Measurements from ENCODE around the gene ADAM29. TPM values are rescaled to one million over a fixed set of nuclear protein-coding genes. Genes with fewer than 3 reads are reported as not detected.

The ADAM29 gene
- total and polyA plus RNA-seq, 2 donors from 2014 or later: not detected

DNA sequence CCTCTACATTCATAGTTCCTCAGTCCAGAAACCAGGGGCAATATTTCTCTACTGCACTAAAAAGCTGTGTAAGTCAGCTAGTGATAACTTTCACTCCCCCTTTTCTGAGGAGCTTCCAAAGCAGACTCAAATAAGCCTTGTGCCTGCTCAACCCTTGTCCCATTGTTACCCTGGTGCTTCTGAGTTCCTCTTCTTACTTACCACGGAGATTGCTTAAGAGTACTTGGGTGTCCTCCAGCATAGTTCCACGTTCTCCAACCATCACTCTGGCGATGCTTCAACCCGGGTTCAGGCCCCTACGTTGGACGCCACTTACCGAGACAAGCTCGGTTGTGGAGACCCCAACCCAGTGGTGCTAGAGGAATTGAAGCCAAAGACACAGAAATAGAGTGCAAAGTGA lies 71.6 kb downstream of the ADAM29 start:
- intact Hi-C loops (cut with DNase I): no loop called here
- Histone ChIP-seq H3K9me3 (ENCODE audit: control insufficient read depth in 2 of 3, insufficient read depth in 1 of 3, low read length in 3 of 3) (peaks cover 0 to 3% (median 0%) of the 10 kb centered on the region in 3 donors), H3K4me1 (ENCODE audit: control insufficient read depth in 2 of 3, insufficient read depth in 2 of 3, low read depth in 1 of 3, low read length in 3 of 3) (no peaks in the 10 kb centered on the region), H3K9ac (ENCODE audit: low read length in 3 of 3) (no peak overlapping the region), H3K4me3 (ENCODE audit: low read length in 3 of 3) (no peak overlapping the region), H3K27me3 (ENCODE audit: control insufficient read depth, insufficient read depth, low read length) (no peaks in the 10 kb centered on the region), H3K27ac (ENCODE audit: low read depth in 2 of 2, low read length in 2 of 2) (no peak overlapping the region), H3K36me3 (ENCODE audit: control insufficient read depth in 2 of 3, insufficient read depth in 3 of 3, low read length in 3 of 3) (no peaks in the 10 kb centered on the region)
- FAIRE-seq (no peak), DNase-seq (no peak)
- TF ChIP-seq, protein P1, sequence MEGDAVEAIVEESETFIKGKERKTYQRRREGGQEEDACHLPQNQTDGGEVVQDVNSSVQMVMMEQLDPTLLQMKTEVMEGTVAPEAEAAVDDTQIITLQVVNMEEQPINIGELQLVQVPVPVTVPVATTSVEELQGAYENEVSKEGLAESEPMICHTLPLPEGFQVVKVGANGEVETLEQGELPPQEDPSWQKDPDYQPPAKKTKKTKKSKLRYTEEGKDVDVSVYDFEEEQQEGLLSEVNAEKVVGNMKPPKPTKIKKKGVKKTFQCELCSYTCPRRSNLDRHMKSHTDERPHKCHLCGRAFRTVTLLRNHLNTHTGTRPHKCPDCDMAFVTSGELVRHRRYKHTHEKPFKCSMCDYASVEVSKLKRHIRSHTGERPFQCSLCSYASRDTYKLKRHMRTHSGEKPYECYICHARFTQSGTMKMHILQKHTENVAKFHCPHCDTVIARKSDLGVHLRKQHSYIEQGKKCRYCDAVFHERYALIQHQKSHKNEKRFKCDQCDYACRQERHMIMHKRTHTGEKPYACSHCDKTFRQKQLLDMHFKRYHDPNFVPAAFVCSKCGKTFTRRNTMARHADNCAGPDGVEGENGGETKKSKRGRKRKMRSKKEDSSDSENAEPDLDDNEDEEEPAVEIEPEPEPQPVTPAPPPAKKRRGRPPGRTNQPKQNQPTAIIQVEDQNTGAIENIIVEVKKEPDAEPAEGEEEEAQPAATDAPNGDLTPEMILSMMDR (IDR thresholded peaks at IDR 0.05; ENCODE audit: borderline replicate concordance, extremely low read depth, insufficient read depth): no peak

DNA sequence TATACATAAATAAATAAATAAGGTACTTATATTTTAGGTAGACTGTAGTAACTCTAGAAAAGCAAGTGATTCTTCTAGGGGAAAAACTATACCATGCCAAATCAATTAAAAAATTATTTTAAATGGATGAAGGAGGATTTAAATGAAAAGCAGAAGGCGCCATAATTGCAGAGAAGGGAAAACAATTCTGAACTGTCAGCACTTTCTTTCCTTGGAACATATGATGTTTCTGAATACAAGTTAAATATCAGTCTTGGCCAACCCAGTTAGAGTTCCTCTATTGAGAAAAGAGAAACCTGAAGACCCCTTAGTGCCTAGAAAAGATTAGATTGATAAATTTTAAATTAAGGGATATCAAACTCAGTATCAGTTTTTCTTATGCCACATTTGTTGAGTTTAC lies 75.8 kb downstream of the ADAM29 start:
- no peak overlapping the region for H3K9ac ChIP-seq (ENCODE audit: low read length in 3 of 3)
- TF ChIP-seq, protein P1 (IDR thresholded peaks at IDR 0.05; ENCODE audit: borderline replicate concordance, extremely low read depth, insufficient read depth): no peak
- intact Hi-C loops (cut with DNase I): no loop called here
- DNase-seq: no peak
- H3K4me1 ChIP-seq (ENCODE audit: control insufficient read depth in 2 of 3, insufficient read depth in 2 of 3, low read depth in 1 of 3, low read length in 3 of 3): no peaks in the 10 kb centered on the region
- no peaks in the 10 kb centered on the region for H3K9me3 ChIP-seq (ENCODE audit: control insufficient read depth in 2 of 3, insufficient read depth in 1 of 3, low read length in 3 of 3)
- no peaks in the 10 kb centered on the region for H3K27me3 ChIP-seq (ENCODE audit: control insufficient read depth, insufficient read depth, low read length)
- FAIRE-seq: no peak
- H3K4me3 ChIP-seq (ENCODE audit: low read length in 3 of 3): no peak overlapping the region
- H3K27ac ChIP-seq (ENCODE audit: low read depth in 2 of 2, low read length in 2 of 2): no peak overlapping the region
- H3K36me3 ChIP-seq (ENCODE audit: control insufficient read depth in 2 of 3, insufficient read depth in 3 of 3, low read length in 3 of 3): no peaks in the 10 kb centered on the region

DNA sequence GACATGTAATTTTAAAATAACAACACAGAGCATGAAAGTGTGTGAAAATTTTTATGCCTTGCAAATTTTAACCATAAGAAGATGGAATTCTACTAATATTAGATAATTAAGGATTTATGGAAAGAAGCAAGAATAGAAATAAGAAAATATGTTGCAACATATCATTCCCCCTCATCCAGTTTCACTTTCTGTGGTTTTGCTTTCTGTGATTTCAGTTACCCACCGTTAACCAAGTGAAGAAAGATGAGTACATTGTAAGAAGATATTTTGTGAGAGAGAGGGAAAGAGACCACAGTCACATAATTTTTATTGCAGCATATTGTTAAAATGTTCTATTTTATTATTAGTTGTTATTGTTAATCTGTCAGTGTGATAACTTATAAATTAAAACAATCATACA lies 77.9 kb downstream of the ADAM29 start:
- no peak overlapping the region for H3K4me3 ChIP-seq (ENCODE audit: low read length in 3 of 3)
- no peaks in the 10 kb centered on the region for H3K27me3 ChIP-seq (ENCODE audit: control insufficient read depth, insufficient read depth, low read length)
- no peaks in the 10 kb centered on the region for H3K4me1 ChIP-seq (ENCODE audit: control insufficient read depth in 2 of 3, insufficient read depth in 2 of 3, low read depth in 1 of 3, low read length in 3 of 3)
- intact Hi-C loops (cut with DNase I): no loop called here
- FAIRE-seq (no peak), DNase-seq (no peak)
- TF ChIP-seq, protein P1 (IDR thresholded peaks at IDR 0.05; ENCODE audit: borderline replicate concordance, extremely low read depth, insufficient read depth): no peak
- no peaks in the 10 kb centered on the region for H3K36me3 ChIP-seq (ENCODE audit: control insufficient read depth in 2 of 3, insufficient read depth in 3 of 3, low read length in 3 of 3)
- H3K27ac ChIP-seq (ENCODE audit: low read depth in 2 of 2, low read length in 2 of 2): no peak overlapping the region
- no peaks in the 10 kb centered on the region for H3K9me3 ChIP-seq (ENCODE audit: control insufficient read depth in 2 of 3, insufficient read depth in 1 of 3, low read length in 3 of 3)
- no peak overlapping the region for H3K9ac ChIP-seq (ENCODE audit: low read length in 3 of 3)

DNA sequence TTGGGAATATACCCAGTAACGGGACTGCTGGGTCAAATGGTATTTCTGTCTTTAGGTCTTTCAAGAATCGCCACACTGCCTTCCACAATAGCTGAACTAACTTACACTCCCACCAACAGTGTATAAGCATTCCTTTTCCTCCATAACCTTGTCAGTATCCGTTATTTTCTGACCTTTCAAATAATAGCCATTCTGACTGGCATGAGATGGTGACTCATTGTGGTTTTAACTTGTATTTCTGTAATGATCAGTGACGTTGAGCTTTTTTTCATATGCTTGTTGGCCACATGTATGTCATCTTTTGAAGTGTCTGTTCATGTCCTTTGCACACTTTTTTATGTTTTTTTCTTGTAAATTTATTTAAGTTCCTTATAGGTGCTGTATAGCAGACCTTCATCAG lies 81.2 kb downstream of the ADAM29 start:
- DNase-seq (no peak), FAIRE-seq (no peak)
- H3K4me3 ChIP-seq (ENCODE audit: low read length in 3 of 3): no peak overlapping the region
- no peak overlapping the region for H3K9ac ChIP-seq (ENCODE audit: low read length in 3 of 3)
- intact Hi-C loops (cut with DNase I): no loop called here
- H3K9me3 ChIP-seq (ENCODE audit: control insufficient read depth in 2 of 3, insufficient read depth in 1 of 3, low read length in 3 of 3): no peaks in the 10 kb centered on the region
- no peaks in the 10 kb centered on the region for H3K36me3 ChIP-seq (ENCODE audit: control insufficient read depth in 2 of 3, insufficient read depth in 3 of 3, low read length in 3 of 3)
- TF ChIP-seq, protein P1 (IDR thresholded peaks at IDR 0.05; ENCODE audit: borderline replicate concordance, extremely low read depth, insufficient read depth): no peak
- no peaks in the 10 kb centered on the region for H3K4me1 ChIP-seq (ENCODE audit: control insufficient read depth in 2 of 3, insufficient read depth in 2 of 3, low read depth in 1 of 3, low read length in 3 of 3)
- H3K27me3 ChIP-seq (ENCODE audit: control insufficient read depth, insufficient read depth, low read length): no peaks in the 10 kb centered on the region
- H3K27ac ChIP-seq (ENCODE audit: low read depth in 2 of 2, low read length in 2 of 2): no peak overlapping the region

All from kidney (tissue), 14 donors.